ENCODE results near the gene SLC16A8.
A peak's percentile ranks its signal among the peaks of the same experiment; 100 is the strongest.
"Not testable (repeated sequence)": the region's sequence is repeated elsewhere in the genome, so short reads cannot be mapped to it uniquely, and the experiment has no call there.

The SLC16A8 gene

GRCh38 chr22:38043151-38044039 lies 40.6 kb downstream of the SLC16A8 start:
- no peak for DNase-seq (ENCODE audit: low spot score)

GRCh38 chr22:38042488-38042790 lies 41.5 kb downstream of the SLC16A8 start:
- no peak for DNase-seq (ENCODE audit: low spot score)

- no peak for DNase-seq (ENCODE audit: low spot score)
Observed at GRCh38 chr22:38041760-38042487, 42.1 kb downstream of the SLC16A8 start.

- DNase-seq (ENCODE audit: low spot score): no peak
Observed at GRCh38 chr22:38040953-38041759, 42.8 kb downstream of the SLC16A8 start.

- no peak for DNase-seq (ENCODE audit: low spot score)
Observed at GRCh38 chr22:38038890-38039812, 44.8 kb downstream of the SLC16A8 start.

- DNase-seq (ENCODE audit: low spot score): no peak
Observed at GRCh38 chr22:38038426-38038825, 45.6 kb downstream of the SLC16A8 start.

- not testable (repeated sequence) for DNase-seq (ENCODE audit: low spot score)
Observed at GRCh38 chr22:38037367-38038150, 46.4 kb downstream of the SLC16A8 start.

- no peak for DNase-seq (ENCODE audit: low spot score)
Observed at GRCh38 chr22:38036392-38037062, 47.5 kb downstream of the SLC16A8 start.

- DNase-seq (ENCODE audit: low spot score): no peak
Observed at GRCh38 chr22:38035530-38035885, 48.5 kb downstream of the SLC16A8 start.

GRCh38 chr22:38034884-38035529 lies 49.0 kb downstream of the SLC16A8 start:
- no peak for DNase-seq (ENCODE audit: low spot score)

- peak; percentile 71 for DNase-seq (ENCODE audit: low spot score)
Observed at GRCh38 chr22:38034278-38034882, 49.6 kb downstream of the SLC16A8 start.

- no peak for DNase-seq (ENCODE audit: low spot score)
Observed at GRCh38 chr22:38033522-38034277, 50.3 kb downstream of the SLC16A8 start.

GRCh38 chr22:38032681-38033521 lies 51.1 kb downstream of the SLC16A8 start:
- DNase-seq (ENCODE audit: low spot score): peak; percentile 44

- DNase-seq (ENCODE audit: low spot score): no peak
Observed at GRCh38 chr22:38031491-38031890, 52.5 kb downstream of the SLC16A8 start.

- DNase-seq (ENCODE audit: low spot score): peak; percentile 57
Observed at GRCh38 chr22:38030311-38031133, 53.5 kb downstream of the SLC16A8 start.

- DNase-seq (ENCODE audit: low spot score): no peak
Observed at GRCh38 chr22:38029901-38030300, 54.1 kb downstream of the SLC16A8 start.

- DNase-seq (ENCODE audit: low spot score): no peak
Observed at GRCh38 chr22:38029370-38029769, 54.6 kb downstream of the SLC16A8 start.

Measured in ecto neural progenitor cell (in vitro differentiated cells).